SH-SY5Y (cell line): ENCODE data around the gene MPC1.

ENCODE experiments used
- GATA2 ChIP-seq: IDR thresholded peaks from 2 replicates; pipeline ENCODE4 v1.6.1; 2011; ENCODE audit warnings: mild to moderate bottlenecking, low read depth, low read length
- GATA3 ChIP-seq: IDR thresholded peaks from 2 replicates; pipeline ENCODE4 v1.6.1; 2011; ENCODE audit warnings: low read depth, mild to moderate bottlenecking, low read length, moderate library complexity

DNA sequence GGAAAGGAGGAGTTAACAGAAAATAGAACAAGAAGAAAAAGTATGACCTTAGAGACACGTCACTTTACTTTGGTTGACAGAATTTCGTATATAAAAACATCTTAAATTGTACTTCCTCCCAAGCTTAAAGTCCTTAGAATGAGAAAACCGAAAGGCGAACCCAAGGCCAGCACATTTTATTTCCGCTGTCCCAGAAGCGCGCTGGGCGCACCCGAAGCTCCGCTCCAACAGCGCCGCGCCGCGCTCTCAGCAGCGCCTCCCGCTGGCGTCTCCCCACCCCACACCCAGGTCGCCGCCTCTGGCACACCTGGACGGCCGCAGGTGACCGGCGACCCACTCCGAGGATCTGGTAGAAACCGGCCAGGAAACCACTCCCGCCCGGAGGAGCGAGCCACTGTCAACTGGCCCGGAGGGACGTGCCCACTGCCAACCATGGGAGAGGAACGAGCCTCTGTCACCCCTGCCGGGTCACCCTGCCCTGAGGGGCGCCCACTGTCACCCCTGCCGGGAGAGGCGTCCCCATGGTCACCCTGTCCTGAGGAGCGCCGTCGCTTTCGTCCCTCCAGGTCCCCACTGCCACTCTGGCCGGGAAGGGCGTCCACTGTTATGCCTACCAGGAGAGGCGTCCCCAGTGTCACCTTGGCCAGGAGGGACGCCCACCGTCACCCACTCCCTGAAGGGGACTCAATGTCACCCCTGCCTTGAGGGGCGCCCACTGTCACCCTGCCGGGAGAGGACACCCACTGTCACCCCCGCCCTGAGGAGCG, 824 bp downstream of the MPC1 start:
- TF ChIP-seq GATA2 (no peak), GATA3 (no peak)
